ENCODE data around the gene VPS16. TPM values are rescaled to one million over a fixed set of nuclear protein-coding genes. Genes with fewer than 3 reads are reported as not detected.

VPS16 gene
- total RNA-seq, 1 experiment from 2014 or later, result 24.7 TPM

- no peak overlapping the region for H2AFZ ChIP-seq (ENCODE audit: low read length)
- no peaks in the 10 kb centered on the region for H3K27me3 ChIP-seq (ENCODE audit: low read length)
- H4K20me1 ChIP-seq (ENCODE audit: insufficient read depth, low read depth, low read length), result no peaks in the 10 kb centered on the region
- H3K79me2 ChIP-seq (ENCODE audit: low read length), result no peaks in the 10 kb centered on the region
- no peaks in the 10 kb centered on the region for H3K9me3 ChIP-seq (ENCODE audit: low read length)
- H3K27ac ChIP-seq (ENCODE audit: low read length), result no peak overlapping the region
- no peaks in the 10 kb centered on the region for H3K4me1 ChIP-seq (ENCODE audit: low read length)
- H3K9ac ChIP-seq (ENCODE audit: low read length), result no peak overlapping the region
- H3K4me2 ChIP-seq (ENCODE audit: low read depth, low read length, poor library complexity, severe bottlenecking), result no peak overlapping the region
- H3K9me2 ChIP-seq (replicated peaks; ENCODE audit: insufficient read depth, low read length), result no peaks in the 10 kb centered on the region
- H3K36me3 ChIP-seq (ENCODE audit: insufficient read depth, low read length), result no peaks in the 10 kb centered on the region
- no peak for DNase-seq
- H3K4me3 ChIP-seq (ENCODE audit: low read length), result no peak overlapping the region
These were observed 42.3 kb upstream of the VPS16 start for GRCh38 chr20:2798095-2798805.

- Histone ChIP-seq H3K9ac (ENCODE audit: low read length) (no peak overlapping the region), H3K9me3 (ENCODE audit: low read length) (no peaks in the 10 kb centered on the region), H3K9me2 (replicated peaks; ENCODE audit: insufficient read depth, low read length) (no peaks in the 10 kb centered on the region), H3K79me2 (ENCODE audit: low read length) (no peaks in the 10 kb centered on the region), H3K27ac (ENCODE audit: low read length) (no peak overlapping the region), H3K36me3 (ENCODE audit: insufficient read depth, low read length) (no peaks in the 10 kb centered on the region), H3K27me3 (ENCODE audit: low read length) (no peaks in the 10 kb centered on the region), H2AFZ (ENCODE audit: low read length) (no peak overlapping the region; the same call in 1 of the 2 replicates), H3K4me1 (ENCODE audit: low read length) (no peaks in the 10 kb centered on the region), H3K4me2 (ENCODE audit: low read depth, low read length, poor library complexity, severe bottlenecking) (no peak overlapping the region), H3K4me3 (ENCODE audit: low read length) (no peak overlapping the region), H4K20me1 (ENCODE audit: insufficient read depth, low read depth, low read length) (no peaks in the 10 kb centered on the region)
- no peak for DNase-seq
These were observed 41.7 kb upstream of the VPS16 start for GRCh38 chr20:2798814-2799213.

GRCh38 chr20:2799271-2799670, 41.3 kb upstream of the VPS16 start:
- Histone ChIP-seq H3K9me2 (replicated peaks; ENCODE audit: insufficient read depth, low read length) (no peaks in the 10 kb centered on the region), H3K9ac (ENCODE audit: low read length) (no peak overlapping the region), H3K27ac (ENCODE audit: low read length) (no peak overlapping the region), H3K79me2 (ENCODE audit: low read length) (no peaks in the 10 kb centered on the region), H3K4me1 (ENCODE audit: low read length) (no peaks in the 10 kb centered on the region), H3K4me2 (ENCODE audit: low read depth, low read length, poor library complexity, severe bottlenecking) (no peak overlapping the region), H2AFZ (ENCODE audit: low read length) (no peak overlapping the region; the same call in 1 of the 2 replicates), H3K9me3 (ENCODE audit: low read length) (no peaks in the 10 kb centered on the region), H3K36me3 (ENCODE audit: insufficient read depth, low read length) (no peaks in the 10 kb centered on the region), H3K4me3 (ENCODE audit: low read length) (no peak overlapping the region), H4K20me1 (ENCODE audit: insufficient read depth, low read depth, low read length) (no peaks in the 10 kb centered on the region), H3K27me3 (ENCODE audit: low read length) (no peaks in the 10 kb centered on the region)
- DNase-seq, result no peak

- H3K4me1 ChIP-seq (ENCODE audit: low read length), result no peaks in the 10 kb centered on the region
- no peak overlapping the region for H3K4me3 ChIP-seq (ENCODE audit: low read length)
- H3K79me2 ChIP-seq (ENCODE audit: low read length), result no peaks in the 10 kb centered on the region
- H3K9me3 ChIP-seq (ENCODE audit: low read length), result no peaks in the 10 kb centered on the region
- H3K9me2 ChIP-seq (replicated peaks; ENCODE audit: insufficient read depth, low read length), result no peaks in the 10 kb centered on the region
- H3K9ac ChIP-seq (ENCODE audit: low read length), result no peak overlapping the region
- H3K36me3 ChIP-seq (ENCODE audit: insufficient read depth, low read length), result no peaks in the 10 kb centered on the region
- no peak overlapping the region for H3K27ac ChIP-seq (ENCODE audit: low read length)
- H2AFZ ChIP-seq (ENCODE audit: low read length), result no peak overlapping the region
- H4K20me1 ChIP-seq (ENCODE audit: insufficient read depth, low read depth, low read length), result no peaks in the 10 kb centered on the region
- DNase-seq, result no peak
- no peaks in the 10 kb centered on the region for H3K27me3 ChIP-seq (ENCODE audit: low read length)
- H3K4me2 ChIP-seq (ENCODE audit: low read depth, low read length, poor library complexity, severe bottlenecking), result no peak overlapping the region
These were observed 40.6 kb upstream of the VPS16 start for GRCh38 chr20:2799688-2800520.

- H4K20me1 ChIP-seq (ENCODE audit: insufficient read depth, low read depth, low read length), result no peaks in the 10 kb centered on the region
- H3K27me3 ChIP-seq (ENCODE audit: low read length), result no peaks in the 10 kb centered on the region
- no peaks in the 10 kb centered on the region for H3K9me2 ChIP-seq (replicated peaks; ENCODE audit: insufficient read depth, low read length)
- no peak within 1 kb of the TSS for H3K4me2 ChIP-seq (ENCODE audit: low read depth, low read length, poor library complexity, severe bottlenecking)
- H3K4me1 ChIP-seq (ENCODE audit: low read length), result no peaks in the 10 kb centered on the region
- H2AFZ ChIP-seq (ENCODE audit: low read length), result no peak within 1 kb of the TSS
- DNase-seq, result no peak
- no peaks in the 10 kb centered on the region for H3K9me3 ChIP-seq (ENCODE audit: low read length)
- H3K4me3 ChIP-seq (ENCODE audit: low read length), result no peak within 1 kb of the TSS
- H3K79me2 ChIP-seq (ENCODE audit: low read length), result no peaks in the 10 kb centered on the region
- H3K36me3 ChIP-seq (ENCODE audit: insufficient read depth, low read length), result no peaks in the 10 kb centered on the region
- H3K9ac ChIP-seq (ENCODE audit: low read length), result no peak within 1 kb of the TSS
- no peak within 1 kb of the TSS for H3K27ac ChIP-seq (ENCODE audit: low read length)
These were observed 39.8 kb upstream of the VPS16 start, which contains the start of gene CPXM1 for GRCh38 chr20:2800521-2801285. Gene CPXM1 (minus strand): TSS chr20:2800627. CDS start chr20:2800572, 55 bp downstream.

- Histone ChIP-seq H3K9me3 (ENCODE audit: low read length) (no peaks in the 10 kb centered on the region), H3K4me2 (ENCODE audit: low read depth, low read length, poor library complexity, severe bottlenecking) (no peak overlapping the region), H3K4me3 (ENCODE audit: low read length) (no peak overlapping the region), H3K36me3 (ENCODE audit: insufficient read depth, low read length) (no peaks in the 10 kb centered on the region), H2AFZ (ENCODE audit: low read length) (no peak overlapping the region), H3K79me2 (ENCODE audit: low read length) (no peaks in the 10 kb centered on the region), H3K4me1 (ENCODE audit: low read length) (no peaks in the 10 kb centered on the region), H3K9me2 (replicated peaks; ENCODE audit: insufficient read depth, low read length) (no peaks in the 10 kb centered on the region), H3K27me3 (ENCODE audit: low read length) (no peaks in the 10 kb centered on the region), H3K9ac (ENCODE audit: low read length) (no peak overlapping the region), H3K27ac (ENCODE audit: low read length) (no peak overlapping the region), H4K20me1 (ENCODE audit: insufficient read depth, low read depth, low read length) (no peaks in the 10 kb centered on the region)
- no peak for DNase-seq
These were observed 39.2 kb upstream of the VPS16 start for GRCh38 chr20:2801286-2801728.

GRCh38 chr20:2804041-2804828, 36.3 kb upstream of the VPS16 start:
- H3K9me3 ChIP-seq (ENCODE audit: low read length), result no peaks in the 10 kb centered on the region
- H3K4me2 ChIP-seq (ENCODE audit: low read depth, low read length, poor library complexity, severe bottlenecking), result no peak overlapping the region

More at GRCh38 chr20:2804041-2804828, 36.3 kb upstream of the VPS16 start:
- H3K36me3 ChIP-seq (ENCODE audit: insufficient read depth, low read length), result no peaks in the 10 kb centered on the region
- no peaks in the 10 kb centered on the region for H3K4me1 ChIP-seq (ENCODE audit: low read length)
- no peak overlapping the region for H2AFZ ChIP-seq (ENCODE audit: low read length)
- no peaks in the 10 kb centered on the region for H4K20me1 ChIP-seq (ENCODE audit: insufficient read depth, low read depth, low read length)
- no peaks in the 10 kb centered on the region for H3K79me2 ChIP-seq (ENCODE audit: low read length)
- no peak overlapping the region for H3K9ac ChIP-seq (ENCODE audit: low read length)
- no peaks in the 10 kb centered on the region for H3K27me3 ChIP-seq (ENCODE audit: low read length)
- H3K9me2 ChIP-seq (replicated peaks; ENCODE audit: insufficient read depth, low read length), result no peaks in the 10 kb centered on the region
- no peak overlapping the region for H3K4me3 ChIP-seq (ENCODE audit: low read length)
- no peak overlapping the region for H3K27ac ChIP-seq (ENCODE audit: low read length)
- no peak for DNase-seq

Measured in Karpas-422 (cell line).